Thyroid gland (tissue), 4 donors: Measurements from ENCODE around the gene MS4A6A.

ENCODE experiments used
- CTCF ChIP-seq, 6 experiments: fragments of 200-600 bp in 3 of 6; fragments of 450-650 bp in 3 of 6; sonication (generic) in 3 of 6; IDR thresholded peaks; one replicate each; pipeline ENCODE4 v1.5.1; 2016 to 2019; ENCODE audit warnings: antibody characterized with exemption in 6 of 6, mild to moderate bottlenecking in 2 of 6, inconsistent platforms in 1 of 6, moderate library complexity in 1 of 6
- POLR2A ChIP-seq, 2 donors: fragments of 450-650 bp; IDR thresholded peaks; one replicate each; pipeline ENCODE4 v1.6.1; 2017; ENCODE audit warnings: antibody characterized with exemption in 2 of 2, mild to moderate bottlenecking in 2 of 2, moderate library complexity in 1 of 2

- TF ChIP-seq CTCF (IDR thresholded peaks at IDR 0.05) (no peak), POLR2A (IDR thresholded peaks at IDR 0.05) (no peak)
Measured at GRCh38 chr11:60195923-60196368, 13.1 kb upstream of the MS4A6A start.
